ENCODE data around the gene PLAGL2. TPM values are rescaled to one million over a fixed set of nuclear protein-coding genes. Genes with fewer than 3 reads are reported as not detected.
A peak's percentile ranks its signal among the peaks of the same experiment; 100 is the strongest.

PLAGL2 gene
- total RNA-seq, 1 experiment from 2014 or later = 30.5 TPM

GRCh38 chr20:32189691-32190615 lies 17.6 kb downstream of the PLAGL2 start:
- no peak for TF ChIP-seq CTCF (IDR thresholded peaks at IDR 0.05; ENCODE audit: unreplicated experiment)
- BruUV-seq (replicated peaks) = no TSS peak
- no peaks in the 10 kb centered on the region for H3K9me3 Mint-ChIP-seq (ENCODE audit: low read depth, unreplicated experiment)
- H3K4me3 Mint-ChIP-seq (ENCODE audit: low read depth, unreplicated experiment) = peak overlapping the region; percentile 55
- no peak for DNase-seq
- H3K36me3 Mint-ChIP-seq (ENCODE audit: insufficient read depth, unreplicated experiment) = peaks cover 6% of the 10 kb centered on the region
- CTCF ChIA-PET = interaction anchor here (0.6 kb wide), 1 partner anchor 209 kb away, joined by 4 read pairs; no protein-coding TSS in a partner anchor
- H3K4me1 Mint-ChIP-seq (ENCODE audit: low read depth, unreplicated experiment) = no peaks in the 10 kb centered on the region
- H3K27me3 Mint-ChIP-seq (ENCODE audit: unreplicated experiment) = peaks cover 9% of the 10 kb centered on the region
- H3K27ac Mint-ChIP-seq (ENCODE audit: unreplicated experiment) = peak overlapping the region; percentile 54
- intact Hi-C loops (cut with micrococcal nuclease; ENCODE audit: unreplicated experiment) = no loop called here

- H3K36me3 Mint-ChIP-seq (ENCODE audit: insufficient read depth, unreplicated experiment) = peaks cover 6% of the 10 kb centered on the region
These were observed 18.5 kb downstream of the PLAGL2 start for GRCh38 chr20:32189123-32189410.

GRCh38 chr20:32188376-32189122 lies 19.0 kb downstream of the PLAGL2 start:
- Mint-ChIP-seq H3K4me3 (ENCODE audit: low read depth, unreplicated experiment) (no peak overlapping the region), H3K9me3 (ENCODE audit: low read depth, unreplicated experiment) (no peaks in the 10 kb centered on the region), H3K27ac (ENCODE audit: unreplicated experiment) (no peak overlapping the region), H3K36me3 (ENCODE audit: insufficient read depth, unreplicated experiment) (peaks cover 6% of the 10 kb centered on the region), H3K4me1 (ENCODE audit: low read depth, unreplicated experiment) (no peaks in the 10 kb centered on the region), H3K27me3 (ENCODE audit: unreplicated experiment) (peaks cover 15% of the 10 kb centered on the region)
- intact Hi-C loops (cut with micrococcal nuclease; ENCODE audit: unreplicated experiment) = no loop called here
- no peak for TF ChIP-seq CTCF (IDR thresholded peaks at IDR 0.05; ENCODE audit: unreplicated experiment)
- CTCF ChIA-PET = interaction anchor here (0.6 kb wide), 1 partner anchor 277 kb away, joined by 4 read pairs; no protein-coding TSS in a partner anchor
- no peak for DNase-seq
- no TSS peak for BruUV-seq (replicated peaks)

More at GRCh38 chr20:32189123-32189410, 18.5 kb downstream of the PLAGL2 start:
- DNase-seq = no peak
- intact Hi-C loops (cut with micrococcal nuclease; ENCODE audit: unreplicated experiment) = no loop called here
- H3K4me1 Mint-ChIP-seq (ENCODE audit: low read depth, unreplicated experiment) = no peaks in the 10 kb centered on the region
- H3K27me3 Mint-ChIP-seq (ENCODE audit: unreplicated experiment) = peaks cover 15% of the 10 kb centered on the region
- H3K27ac Mint-ChIP-seq (ENCODE audit: unreplicated experiment) = no peak overlapping the region
- no TSS peak for BruUV-seq (replicated peaks)
- H3K9me3 Mint-ChIP-seq (ENCODE audit: low read depth, unreplicated experiment) = no peaks in the 10 kb centered on the region
- TF ChIP-seq CTCF (IDR thresholded peaks at IDR 0.05; ENCODE audit: unreplicated experiment) = no peak
- CTCF ChIA-PET = no interaction called here
- H3K4me3 Mint-ChIP-seq (ENCODE audit: low read depth, unreplicated experiment) = no peak overlapping the region

GRCh38 chr20:32186506-32186905 lies 21.0 kb downstream of the PLAGL2 start:
- CTCF ChIA-PET = no interaction called here
- H3K4me1 Mint-ChIP-seq (ENCODE audit: low read depth, unreplicated experiment) = no peaks in the 10 kb centered on the region
- H3K9me3 Mint-ChIP-seq (ENCODE audit: low read depth, unreplicated experiment) = no peaks in the 10 kb centered on the region

More at GRCh38 chr20:32186506-32186905, 21.0 kb downstream of the PLAGL2 start:
- intact Hi-C loops (cut with micrococcal nuclease; ENCODE audit: unreplicated experiment) = no loop called here
- TF ChIP-seq CTCF (IDR thresholded peaks at IDR 0.05; ENCODE audit: unreplicated experiment) = no peak
- no peaks in the 10 kb centered on the region for H3K36me3 Mint-ChIP-seq (ENCODE audit: insufficient read depth, unreplicated experiment)
- BruUV-seq (replicated peaks) = no TSS peak
- no peak for DNase-seq
- H3K27ac Mint-ChIP-seq (ENCODE audit: unreplicated experiment) = no peak overlapping the region
- H3K4me3 Mint-ChIP-seq (ENCODE audit: low read depth, unreplicated experiment) = no peak overlapping the region
- peaks cover 15% of the 10 kb centered on the region for H3K27me3 Mint-ChIP-seq (ENCODE audit: unreplicated experiment)
